ENCODE results near the gene PTGES. TPM values are rescaled to one million over a fixed set of nuclear protein-coding genes. Genes with fewer than 3 reads are reported as not detected.

Gene PTGES
- total and polyA plus RNA-seq, 5 donors, result 1.9 to 9.6 (median 5.4) TPM

GRCh38 chr9:129740666-129741464 is 12.0 kb downstream of the PTGES start:
- WGBS, result 94% methylated on average over 13 of the region's 13 CpGs
- Histone ChIP-seq H3K4me1 (ENCODE audit: control insufficient read depth, insufficient read depth, low read length) (no peaks in the 10 kb centered on the region), H3K27ac (ENCODE audit: low read length) (no peak overlapping the region), H3K27me3 (ENCODE audit: control insufficient read depth, insufficient read depth) (no peaks in the 10 kb centered on the region), H3K4me3 (ENCODE audit: low read length) (no peak overlapping the region), H3K9me3 (ENCODE audit: control insufficient read depth, low read length) (no peaks in the 10 kb centered on the region)
- intact Hi-C loops (cut with DNase I), result loop anchor here in 2 of 4 donors (2.0 to 5.0 kb wide), 2 partner anchors 41 to 42 kb away; no protein-coding TSS in a partner anchor
- DNase-seq, result peak in 1 of 3 donors; percentile 13
- ATAC-seq, result no peak

GRCh38 chr9:129740174-129740573 is 12.7 kb downstream of the PTGES start:
- ATAC-seq, result no peak
- H3K4me1 ChIP-seq (ENCODE audit: control insufficient read depth, insufficient read depth, low read length), result no peaks in the 10 kb centered on the region
- no peaks in the 10 kb centered on the region for H3K27me3 ChIP-seq (ENCODE audit: control insufficient read depth, insufficient read depth)
- no peak overlapping the region for H3K27ac ChIP-seq (ENCODE audit: low read length)
- intact Hi-C loops (cut with DNase I), result loop anchor here in 2 of 4 donors (2.0 to 5.0 kb wide), 2 partner anchors 42 to 43 kb away; no protein-coding TSS in a partner anchor
- peak in 1 of 3 donors; percentile 11 for DNase-seq
- H3K9me3 ChIP-seq (ENCODE audit: control insufficient read depth, low read length), result no peaks in the 10 kb centered on the region
- no peak overlapping the region for H3K4me3 ChIP-seq (ENCODE audit: low read length)
- WGBS, result 77% methylated on average over 7 of the region's 7 CpGs

GRCh38 chr9:129739432-129739831 is 13.4 kb downstream of the PTGES start:
- peak in 1 of 3 donors; percentile 40 for DNase-seq
- no peaks in the 10 kb centered on the region for H3K27me3 ChIP-seq (ENCODE audit: control insufficient read depth, insufficient read depth)
- intact Hi-C loops (cut with DNase I), result loop anchor here in 2 of 4 donors (5.0 kb wide), 1 partner anchor 43 kb away; no protein-coding TSS in a partner anchor
- H3K27ac ChIP-seq (ENCODE audit: low read length), result no peak overlapping the region
- H3K4me3 ChIP-seq (ENCODE audit: low read length), result no peak overlapping the region
- H3K9me3 ChIP-seq (ENCODE audit: control insufficient read depth, low read length), result no peaks in the 10 kb centered on the region
- ATAC-seq, result no peak
- 93% methylated on average over 16 of the region's 16 CpGs for WGBS
- no peaks in the 10 kb centered on the region for H3K4me1 ChIP-seq (ENCODE audit: control insufficient read depth, insufficient read depth, low read length)

- peak; percentile 92 to 93 for ATAC-seq
- DNase-seq, result peak; percentile 83 to 94 (median 93)
- Histone ChIP-seq H3K27ac (ENCODE audit: low read length) (no peak overlapping the region), H3K9me3 (ENCODE audit: control insufficient read depth, low read length) (no peaks in the 10 kb centered on the region), H3K4me1 (ENCODE audit: control insufficient read depth, insufficient read depth, low read length) (no peaks in the 10 kb centered on the region), H3K27me3 (ENCODE audit: control insufficient read depth, insufficient read depth) (no peaks in the 10 kb centered on the region), H3K4me3 (ENCODE audit: low read length) (peak overlapping the region; percentile 67)
- WGBS, result 3% methylated on average over 48 of the region's 48 CpGs
- intact Hi-C loops (cut with DNase I), result loop anchor here in 2 of 4 donors (5.0 kb wide), 1 partner anchor 45 kb away; no protein-coding TSS in a partner anchor
These were observed 15.2 kb downstream of the PTGES start for GRCh38 chr9:129737479-129738274.

GRCh38 chr9:129736334-129736733 is 16.5 kb downstream of the PTGES start:
- no peak for ATAC-seq
- WGBS, result 57% methylated on average over 20 of the region's 20 CpGs
- peak in 1 of 3 donors; percentile 53 for DNase-seq

GRCh38 chr9:129735546-129735945 is 17.3 kb downstream of the PTGES start:
- no peak overlapping the region for H3K27ac ChIP-seq (ENCODE audit: low read length)
- H3K9me3 ChIP-seq (ENCODE audit: control insufficient read depth, low read length), result no peaks in the 10 kb centered on the region
- DNase-seq (peak in 1 of 3 donors; percentile 40), ATAC-seq (no peak)
- no peaks in the 10 kb centered on the region for H3K4me1 ChIP-seq (ENCODE audit: control insufficient read depth, insufficient read depth, low read length)
- no peak overlapping the region for H3K4me3 ChIP-seq (ENCODE audit: low read length)
- no peaks in the 10 kb centered on the region for H3K27me3 ChIP-seq (ENCODE audit: control insufficient read depth, insufficient read depth)
- WGBS, result 47% methylated on average over 6 of the region's 6 CpGs
- intact Hi-C loops (cut with DNase I), result loop anchor here in 2 of 4 donors (5.0 kb wide), 1 partner anchor 47 kb away; no protein-coding TSS in a partner anchor

More at GRCh38 chr9:129736334-129736733, 16.5 kb downstream of the PTGES start:
- Histone ChIP-seq H3K4me1 (ENCODE audit: control insufficient read depth, insufficient read depth, low read length) (no peaks in the 10 kb centered on the region), H3K27ac (ENCODE audit: low read length) (no peak overlapping the region), H3K4me3 (ENCODE audit: low read length) (no peak overlapping the region), H3K27me3 (ENCODE audit: control insufficient read depth, insufficient read depth) (no peaks in the 10 kb centered on the region), H3K9me3 (ENCODE audit: control insufficient read depth, low read length) (no peaks in the 10 kb centered on the region)
- intact Hi-C loops (cut with DNase I), result loop anchor here in 2 of 4 donors (5.0 kb wide), 1 partner anchor 46 kb away; no protein-coding TSS in a partner anchor

GRCh38 chr9:129733632-129733953 is 19.2 kb downstream of the PTGES start:
- intact Hi-C loops (cut with DNase I), result no loop called here
- 80% methylated on average over 2 of the region's 2 CpGs for WGBS
- no peak for ATAC-seq

GRCh38 chr9:129732946-129733631 is 19.8 kb downstream of the PTGES start:
- Histone ChIP-seq H3K4me1 (ENCODE audit: control insufficient read depth, insufficient read depth, low read length) (no peaks in the 10 kb centered on the region), H3K27ac (ENCODE audit: low read length) (no peak overlapping the region), H3K4me3 (ENCODE audit: low read length) (no peak overlapping the region), H3K27me3 (ENCODE audit: control insufficient read depth, insufficient read depth) (no peaks in the 10 kb centered on the region), H3K9me3 (ENCODE audit: control insufficient read depth, low read length) (no peaks in the 10 kb centered on the region)
- no peak for ATAC-seq
- intact Hi-C loops (cut with DNase I), result no loop called here
- no peak for DNase-seq
- 82% methylated on average over 23 of the region's 23 CpGs for whole genome bisulfite sequencing

More at GRCh38 chr9:129733632-129733953, 19.2 kb downstream of the PTGES start:
- no peaks in the 10 kb centered on the region for H3K27me3 ChIP-seq (ENCODE audit: control insufficient read depth, insufficient read depth)
- H3K27ac ChIP-seq (ENCODE audit: low read length), result no peak overlapping the region
- no peaks in the 10 kb centered on the region for H3K9me3 ChIP-seq (ENCODE audit: control insufficient read depth, low read length)
- DNase-seq, result peak in 1 of 3 donors; percentile 8
- H3K4me1 ChIP-seq (ENCODE audit: control insufficient read depth, insufficient read depth, low read length), result no peaks in the 10 kb centered on the region
- no peak overlapping the region for H3K4me3 ChIP-seq (ENCODE audit: low read length)

GRCh38 chr9:129732100-129732499 is 20.7 kb downstream of the PTGES start:
- intact Hi-C loops (cut with DNase I), result no loop called here
- ATAC-seq, result no peak
- Histone ChIP-seq H3K27me3 (ENCODE audit: control insufficient read depth, insufficient read depth) (no peaks in the 10 kb centered on the region), H3K27ac (ENCODE audit: low read length) (no peak overlapping the region), H3K4me3 (ENCODE audit: low read length) (no peak overlapping the region), H3K4me1 (ENCODE audit: control insufficient read depth, insufficient read depth, low read length) (no peaks in the 10 kb centered on the region), H3K9me3 (ENCODE audit: control insufficient read depth, low read length) (no peaks in the 10 kb centered on the region)
- peak in 1 of 3 donors; percentile 1 for DNase-seq
- WGBS, result 61% methylated on average over 10 of the region's 10 CpGs

GRCh38 chr9:129731477-129732085 is 21.3 kb downstream of the PTGES start:
- Histone ChIP-seq H3K27ac (ENCODE audit: low read length) (no peak overlapping the region), H3K4me1 (ENCODE audit: control insufficient read depth, insufficient read depth, low read length) (no peaks in the 10 kb centered on the region), H3K4me3 (ENCODE audit: low read length) (no peak overlapping the region), H3K9me3 (ENCODE audit: control insufficient read depth, low read length) (no peaks in the 10 kb centered on the region), H3K27me3 (ENCODE audit: control insufficient read depth, insufficient read depth) (no peaks in the 10 kb centered on the region)
- intact Hi-C loops (cut with DNase I), result no loop called here
- 39% methylated on average over 6 of the region's 6 CpGs for WGBS
- DNase-seq (no peak), ATAC-seq (no peak)
